HG03103 (cell line): Measurements from ENCODE around the gene STN1.

ENCODE experiments used
- ATAC-seq: cut with Tn5 transposase; IDR thresholded peaks from one replicate; pipeline ENCODE4 v1.9.1; 2021; ENCODE audit warnings: low read depth; ENCODE audit not compliant: unreplicated experiment

STN1 gene

GRCh38 chr10:103833731-103834365 lies 84.1 kb downstream of the STN1 start:
- ATAC-seq: no peak

- no peak for ATAC-seq
These were observed 85.2 kb downstream of the STN1 start for GRCh38 chr10:103832806-103833205.
